Common myeloid progenitor, CD34-positive (primary cell): ENCODE data around the gene MCUR1.

Source experiments
- CTCF ChIA-PET: fragments of 350-600 bp; sonication (Branson Sonifier 250); formaldehyde crosslinking; loops from one replicate; lab custom pipeline; 2021; ENCODE audit warnings: antibody characterized with exemption; lab: Charles Lee
- POLR2A ChIA-PET: fragments of 350-600 bp; sonication (Branson Sonifier 250); formaldehyde crosslinking; loops from one replicate; lab custom pipeline; 2021; ENCODE audit warnings: antibody characterized with exemption; lab: Charles Lee
- DNase-seq, 3 donors: peaks; one replicate each; pipeline versions ENCODE4 v3.0.0 to v3.0.0-alpha.2; 2013
- H3K27ac ChIP-seq, 2 experiments: 1 replicate in 1 of 2; 2 replicates in 1 of 2; pipeline ENCODE4 v1.7.0; 2013; ENCODE audit warnings: inconsistent platforms in 2 of 2, low read length in 2 of 2, mild to moderate bottlenecking in 2 of 2, low read depth in 1 of 2, moderate library complexity in 1 of 2; ENCODE audit not compliant: severe bottlenecking in 2 of 2, insufficient read depth in 1 of 2, poor library complexity in 1 of 2
- H3K27me3 ChIP-seq, 5 experiments: replicated peaks in 2 of 5; 1 replicate in 3 of 5; 2 replicates in 2 of 5; pipeline versions ENCODE4 v1.6.1 to v1.7.0; 2013; ENCODE audit warnings: low read length in 4 of 5, mild to moderate bottlenecking in 2 of 5, moderate library complexity in 2 of 5, inconsistent platforms in 1 of 5; ENCODE audit not compliant: insufficient read depth in 5 of 5, control insufficient read depth in 4 of 5
- H3K36me3 ChIP-seq, 4 experiments: 1 replicate in 2 of 4; 2 replicates in 2 of 4; pipeline versions ENCODE4 v1.6.1 to v1.7.0; 2013; ENCODE audit warnings: low read length in 3 of 4, control low read depth in 1 of 4, mild to moderate bottlenecking in 1 of 4; ENCODE audit not compliant: control insufficient read depth in 4 of 4, insufficient read depth in 4 of 4
- H3K4me1 ChIP-seq, 4 experiments: 1 replicate in 3 of 4; 2 replicates in 1 of 4; pipeline versions ENCODE4 v1.6.1 to v1.7.1; 2013; ENCODE audit warnings: low read length in 3 of 4, mild to moderate bottlenecking in 3 of 4, control low read depth in 1 of 4, inconsistent platforms in 1 of 4, moderate library complexity in 1 of 4; ENCODE audit not compliant: control insufficient read depth in 4 of 4, insufficient read depth in 4 of 4; ENCODE audit errors: control extremely low read depth in 1 of 4
- H3K4me3 ChIP-seq, 7 experiments: 1 replicate in 4 of 7; 2 replicates in 3 of 7; pipeline versions ENCODE4 v1.5.1 to v1.7.0; 2013; ENCODE audit warnings: mild to moderate bottlenecking in 7 of 7, low read length in 6 of 7, moderate library complexity in 6 of 7, inconsistent platforms in 2 of 7, low read depth in 2 of 7, control low read depth in 1 of 7; ENCODE audit not compliant: insufficient read depth in 4 of 7, control insufficient read depth in 1 of 7; ENCODE audit errors: extremely low read depth in 1 of 7
- H3K9me3 ChIP-seq, 5 experiments: 1 replicate in 4 of 5; 2 replicates in 1 of 5; pipeline versions ENCODE4 v1.6.1 to v1.7.1; 2013; ENCODE audit warnings: low read length in 4 of 5, mild to moderate bottlenecking in 2 of 5, inconsistent platforms in 1 of 5, low read depth in 1 of 5, moderate library complexity in 1 of 5; ENCODE audit not compliant: control insufficient read depth in 4 of 5, insufficient read depth in 2 of 5; ENCODE audit errors: control extremely low read depth in 1 of 5
- WGBS: methylation state at CpG from one replicate; pipeline ENCODE4 v1.1.5; 2013; ENCODE audit not compliant: insufficient coverage; 5-methylcytosine and 5-hydroxymethylcytosine counted together

The MCUR1 gene

DNA sequence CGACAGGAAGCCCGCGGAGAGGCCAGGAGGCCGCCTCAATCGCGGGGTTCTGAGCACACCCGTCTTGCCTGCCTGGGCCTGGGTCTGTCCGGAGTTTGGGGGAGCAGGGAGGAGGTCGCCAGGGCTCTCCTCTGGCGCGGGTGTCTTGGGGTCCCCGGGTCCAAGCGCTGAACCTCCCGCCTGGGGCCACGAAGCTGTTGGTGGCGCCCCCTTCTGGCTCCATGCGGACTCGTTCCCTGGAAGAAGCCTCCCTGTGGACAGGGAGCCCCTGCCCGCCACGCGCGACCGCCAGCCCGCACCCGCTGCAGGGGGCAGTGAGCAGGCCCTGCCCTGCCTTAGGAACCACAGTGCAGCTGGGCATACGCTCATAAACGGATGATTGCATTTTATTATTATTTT lies 44.7 kb downstream of the MCUR1 start:
- H3K4me3 ChIP-seq: no peak overlapping the region
- peak in 1 of 3 donors; percentile 10 for DNase-seq
- no peaks in the 10 kb centered on the region for H3K36me3 ChIP-seq
- H3K27ac ChIP-seq: no peak overlapping the region
- no peaks in the 10 kb centered on the region for H3K9me3 ChIP-seq
- ChIA-PET CTCF (interaction anchor here (0.6 to 1.0 kb wide), 2 partner anchors 14 to 60 kb away, joined by 3 to 4 read pairs; no protein-coding TSS in a partner anchor), POLR2A (no interaction called here)
- 92% methylated on average over 24 of the region's 27 CpGs for WGBS
- H3K4me1 ChIP-seq: peaks cover 0 to 23% (median 20%) of the 10 kb centered on the region in 4 experiments
- no peaks in the 10 kb centered on the region for H3K27me3 ChIP-seq

GRCh38 chr6:13769034-13769654 lies 45.2 kb downstream of the MCUR1 start:
- ChIA-PET CTCF (no interaction called here), POLR2A (no interaction called here)
- H3K4me1 ChIP-seq: peaks cover 0 to 23% (median 21%) of the 10 kb centered on the region in 4 experiments
- H3K27me3 ChIP-seq: no peaks in the 10 kb centered on the region
- 97% methylated on average over 47 of the region's 47 CpGs for WGBS
- peaks cover 0 to 2% (median 0%) of the 10 kb centered on the region in 5 experiments for H3K9me3 ChIP-seq
- no peak overlapping the region for H3K4me3 ChIP-seq
- no peak for DNase-seq
- no peaks in the 10 kb centered on the region for H3K36me3 ChIP-seq
- H3K27ac ChIP-seq: no peak overlapping the region

DNA sequence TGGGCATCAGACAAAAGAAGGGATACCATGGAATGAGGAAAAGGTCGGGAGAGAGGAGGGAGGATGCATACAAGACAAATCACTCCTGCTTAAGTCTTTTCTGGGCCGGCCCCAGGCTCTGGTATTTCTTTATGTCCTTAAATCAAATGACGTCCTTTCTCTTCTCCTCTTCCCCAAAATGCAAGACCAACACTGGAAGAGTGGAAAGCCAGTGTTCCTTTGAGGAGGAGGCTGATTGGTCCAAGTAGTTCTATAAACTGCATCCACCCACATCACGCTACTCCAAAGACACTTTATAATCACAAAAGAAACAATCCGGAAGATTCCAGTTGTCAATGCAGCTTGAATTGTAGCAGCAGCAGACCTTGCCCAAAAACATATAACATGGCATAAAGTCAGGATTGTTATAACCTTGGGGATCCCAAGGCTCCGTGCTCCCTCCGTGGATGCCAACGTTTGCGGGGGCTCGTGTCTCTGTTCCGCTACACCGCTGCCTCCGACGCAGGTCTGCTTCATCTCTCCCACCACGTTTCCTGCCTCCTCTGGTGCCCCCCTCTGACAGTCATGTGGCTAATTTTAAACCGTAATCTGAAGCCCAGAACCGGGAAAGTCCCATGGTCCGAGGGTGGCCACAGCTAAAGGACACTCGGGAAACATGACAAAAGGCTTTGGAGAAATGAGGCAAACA lies 47.1 kb downstream of the MCUR1 start:
- DNase-seq: peak; percentile 41 to 51 (median 48)
- Histone ChIP-seq H3K4me3 (peak overlapping the region in 6 of 7 experiments; percentile 16 to 72 (median 50)), H3K27me3 (no peaks in the 10 kb centered on the region), H3K9me3 (peaks cover 0 to 2% (median 0%) of the 10 kb centered on the region in 5 experiments), H3K27ac (no peak overlapping the region), H3K36me3 (no peaks in the 10 kb centered on the region), H3K4me1 (peaks cover 15 to 42% (median 35%) of the 10 kb centered on the region in 4 experiments)
- CTCF ChIA-PET: interaction anchor here (1.4 to 1.5 kb wide), 2 partner anchors 27 to 142 kb away, joined by 3 read pairs; no protein-coding TSS in a partner anchor
- WGBS: 4% methylated on average over 15 of the region's 19 CpGs
- POLR2A ChIA-PET: interaction anchor here (0.6 kb wide), 1 partner anchor 135 kb away, joined by 3 read pairs; no protein-coding TSS in a partner anchor

DNA sequence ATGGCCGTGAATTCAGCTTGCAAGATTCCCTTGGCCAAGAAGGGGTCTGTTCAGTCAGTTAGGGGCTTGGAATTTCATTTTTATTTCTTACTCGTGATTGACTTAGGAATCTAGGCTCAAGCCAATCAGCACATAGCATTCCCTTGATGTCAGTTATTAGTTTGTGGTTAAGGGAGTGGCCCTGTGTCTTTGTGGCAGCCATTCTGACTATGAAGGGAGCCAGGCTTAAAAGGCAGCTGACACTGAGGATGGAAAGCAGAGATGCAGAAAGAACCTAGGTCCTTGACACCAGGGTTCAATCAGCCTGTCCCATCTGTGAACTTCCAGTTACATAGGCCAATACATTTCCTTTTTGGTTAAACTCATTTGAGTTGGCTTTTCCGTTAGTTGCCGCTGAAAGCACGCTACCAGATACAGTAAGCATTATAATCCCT lies 48.1 kb downstream of the MCUR1 start:
- DNase-seq: peak in 2 of 3 donors; percentile 58 to 67
- CTCF ChIA-PET: interaction anchor here (1.2 to 1.5 kb wide), 3 partner anchors 16 to 141 kb away, joined by 3 to 4 read pairs (median 3); no protein-coding TSS in a partner anchor
- no peak overlapping the region for H3K27ac ChIP-seq
- POLR2A ChIA-PET: interaction anchor here (0.8 kb wide), 1 partner anchor 151 kb away, joined by 3 read pairs; the partner anchor contains the start of gene NOL7
- H3K4me1 ChIP-seq: peaks cover 15 to 47% (median 39%) of the 10 kb centered on the region in 4 experiments
- no peaks in the 10 kb centered on the region for H3K27me3 ChIP-seq
- peaks cover 0 to 2% (median 0%) of the 10 kb centered on the region in 5 experiments for H3K9me3 ChIP-seq
- H3K36me3 ChIP-seq: no peaks in the 10 kb centered on the region
- peak overlapping the region in 2 of 7 experiments; percentile 3 to 26 for H3K4me3 ChIP-seq
- WGBS: 27% methylated on average over 4 of the region's 5 CpGs

DNA sequence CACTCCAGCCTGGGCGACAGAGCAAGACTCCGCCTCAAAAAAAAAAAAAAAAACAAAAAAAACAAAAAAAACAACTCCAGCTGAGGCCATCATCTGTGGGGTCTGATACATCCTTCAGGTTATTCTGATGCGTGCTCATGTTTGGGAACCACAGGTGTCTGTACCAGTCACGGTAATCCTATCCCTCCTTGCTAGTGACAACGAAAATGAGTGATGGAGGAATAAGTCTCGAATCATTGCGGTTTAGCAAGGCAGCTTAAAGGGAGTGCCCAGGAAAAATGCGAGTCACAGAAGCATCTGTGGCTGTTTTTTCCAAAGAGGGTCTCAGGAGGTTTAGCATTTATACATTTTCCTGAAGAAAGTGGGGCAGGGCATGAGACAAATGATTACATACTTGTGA lies 48.8 kb downstream of the MCUR1 start:
- Histone ChIP-seq H3K27ac (no peak overlapping the region), H3K36me3 (no peaks in the 10 kb centered on the region), H3K9me3 (peaks cover 0 to 2% (median 0%) of the 10 kb centered on the region in 5 experiments), H3K4me1 (peaks cover 15 to 47% (median 39%) of the 10 kb centered on the region in 4 experiments), H3K27me3 (no peaks in the 10 kb centered on the region), H3K4me3 (no peak overlapping the region)
- CTCF ChIA-PET: interaction anchor here (1.2 kb wide), 1 partner anchor 15 kb away, joined by 4 read pairs; no protein-coding TSS in a partner anchor
- POLR2A ChIA-PET: interaction anchor here (0.7 to 0.8 kb wide), 2 partner anchors 95 to 150 kb away, joined by 3 read pairs; partner anchors contain the start of gene NOL7
- DNase-seq: peak in 1 of 3 donors; percentile 39
- WGBS: 78% methylated on average over 6 of the region's 8 CpGs

GRCh38 chr6:13764996-13765395 lies 49.4 kb downstream of the MCUR1 start:
- H3K27ac ChIP-seq: no peak overlapping the region
- peaks cover 0 to 2% (median 0%) of the 10 kb centered on the region in 5 experiments for H3K9me3 ChIP-seq
- CTCF ChIA-PET: no interaction called here
- POLR2A ChIA-PET: interaction anchor here (0.7 kb wide), 1 partner anchor 95 kb away, joined by 3 read pairs; no protein-coding TSS in a partner anchor
- H3K4me1 ChIP-seq: peaks cover 15 to 47% (median 39%) of the 10 kb centered on the region in 4 experiments
- peak in 1 of 3 donors; percentile 16 for DNase-seq
- H3K36me3 ChIP-seq: no peaks in the 10 kb centered on the region
- 86% methylated on average over 6 of the region's 9 CpGs for WGBS
- H3K4me3 ChIP-seq: no peak overlapping the region
- no peaks in the 10 kb centered on the region for H3K27me3 ChIP-seq
